ENCODE results near the gene KIF6.

KIF6 gene

DNA sequence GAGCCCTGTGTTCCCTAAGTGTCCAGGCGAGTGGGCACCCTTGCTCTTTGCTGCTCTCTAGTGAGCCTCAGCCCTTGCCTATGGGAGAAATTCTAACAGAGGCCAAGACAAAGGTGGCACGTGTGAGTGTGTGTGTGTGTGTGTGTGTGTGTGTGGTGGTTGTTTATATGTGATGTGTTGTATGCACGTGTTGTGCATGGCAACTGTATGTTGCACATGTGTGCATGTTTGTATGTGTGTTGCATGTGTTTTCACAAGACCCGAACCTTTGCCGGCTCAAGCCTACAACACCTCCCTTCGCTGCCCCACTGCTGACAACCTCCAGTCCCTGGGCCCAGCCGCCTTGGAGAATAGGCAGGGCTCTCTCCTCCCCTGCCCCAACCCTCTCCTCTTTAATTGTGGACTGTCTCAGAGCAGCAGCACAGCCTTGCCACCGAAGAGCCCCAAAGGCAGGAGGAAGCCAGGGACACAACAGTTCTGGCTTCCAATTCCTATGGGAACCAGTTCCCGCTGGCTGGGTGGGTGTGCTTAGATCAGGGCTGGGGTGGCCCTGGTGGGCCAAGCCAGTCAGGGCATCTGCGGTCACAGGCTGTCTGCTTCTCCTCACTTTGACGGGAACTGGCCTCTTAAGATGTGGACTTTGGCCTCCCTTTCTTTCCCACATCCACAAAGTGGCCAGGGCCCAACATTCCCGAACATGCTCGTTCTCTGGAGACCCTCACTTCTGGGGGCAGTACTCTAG is 405.4 kb downstream of the KIF6 start:
- no peak overlapping the region for H3K4me3 ChIP-seq (ENCODE audit: low read depth, low read length)
- DNase-seq (ENCODE audit: low read depth) = no peak
- TF ChIP-seq, protein P1, sequence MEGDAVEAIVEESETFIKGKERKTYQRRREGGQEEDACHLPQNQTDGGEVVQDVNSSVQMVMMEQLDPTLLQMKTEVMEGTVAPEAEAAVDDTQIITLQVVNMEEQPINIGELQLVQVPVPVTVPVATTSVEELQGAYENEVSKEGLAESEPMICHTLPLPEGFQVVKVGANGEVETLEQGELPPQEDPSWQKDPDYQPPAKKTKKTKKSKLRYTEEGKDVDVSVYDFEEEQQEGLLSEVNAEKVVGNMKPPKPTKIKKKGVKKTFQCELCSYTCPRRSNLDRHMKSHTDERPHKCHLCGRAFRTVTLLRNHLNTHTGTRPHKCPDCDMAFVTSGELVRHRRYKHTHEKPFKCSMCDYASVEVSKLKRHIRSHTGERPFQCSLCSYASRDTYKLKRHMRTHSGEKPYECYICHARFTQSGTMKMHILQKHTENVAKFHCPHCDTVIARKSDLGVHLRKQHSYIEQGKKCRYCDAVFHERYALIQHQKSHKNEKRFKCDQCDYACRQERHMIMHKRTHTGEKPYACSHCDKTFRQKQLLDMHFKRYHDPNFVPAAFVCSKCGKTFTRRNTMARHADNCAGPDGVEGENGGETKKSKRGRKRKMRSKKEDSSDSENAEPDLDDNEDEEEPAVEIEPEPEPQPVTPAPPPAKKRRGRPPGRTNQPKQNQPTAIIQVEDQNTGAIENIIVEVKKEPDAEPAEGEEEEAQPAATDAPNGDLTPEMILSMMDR (IDR thresholded peaks at IDR 0.05; ENCODE audit: low read depth, low read length, missing control alignments) = no peak
- in situ Hi-C loops (cut with HindIII; ENCODE audit: low sequenced_read_pairs) = no loop called here

DNA sequence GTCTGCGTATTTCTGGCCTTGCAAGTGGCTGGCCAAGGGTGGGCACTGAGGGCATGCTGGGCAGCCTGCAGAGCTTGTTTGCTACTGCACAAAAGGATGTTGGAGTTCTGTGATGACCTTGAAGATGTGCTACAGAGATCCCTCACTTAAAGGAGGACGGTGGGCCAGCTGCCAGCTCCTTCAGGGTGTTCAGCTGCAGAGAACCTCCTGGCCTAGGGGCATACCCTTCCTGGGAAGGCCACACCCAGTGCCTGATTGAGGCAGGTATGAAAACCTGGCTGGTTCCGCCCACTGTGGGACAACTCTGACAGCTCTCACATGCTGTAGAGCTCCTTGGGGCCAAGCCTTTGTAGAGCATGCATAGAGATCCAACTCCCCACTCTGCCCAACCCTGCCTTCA is 408.0 kb downstream of the KIF6 start:
- in situ Hi-C loops (cut with HindIII; ENCODE audit: low sequenced_read_pairs) = no loop called here
- TF ChIP-seq, protein P1 (IDR thresholded peaks at IDR 0.05; ENCODE audit: low read depth, low read length, missing control alignments) = no peak
- H3K4me3 ChIP-seq (ENCODE audit: low read depth, low read length) = no peak overlapping the region
- DNase-seq (ENCODE audit: low read depth) = no peak

GRCh38 chr6:39314273-39314795 is 410.9 kb downstream of the KIF6 start, which contains the start of gene KCNK17:
KCNK17 (minus strand) TSS chr6:39314419; CDS start chr6:39314320, 99 bp downstream.
- TF ChIP-seq, protein P1 (IDR thresholded peaks at IDR 0.05; ENCODE audit: low read depth, low read length, missing control alignments) = no peak
- in situ Hi-C loops (cut with HindIII; ENCODE audit: low sequenced_read_pairs) = no loop called here
- no peak within 1 kb of the TSS for H3K4me3 ChIP-seq (ENCODE audit: low read depth, low read length)
- no peak for DNase-seq (ENCODE audit: low read depth)

GRCh38 chr6:39313526-39314272 is 411.5 kb downstream of the KIF6 start:
- no peak for DNase-seq (ENCODE audit: low read depth)
- in situ Hi-C loops (cut with HindIII; ENCODE audit: low sequenced_read_pairs) = no loop called here
- TF ChIP-seq, protein P1 (IDR thresholded peaks at IDR 0.05; ENCODE audit: low read depth, low read length, missing control alignments) = no peak
- H3K4me3 ChIP-seq (ENCODE audit: low read depth, low read length) = no peak overlapping the region

GRCh38 chr6:39312912-39313525 is 412.2 kb downstream of the KIF6 start:
- DNase-seq (ENCODE audit: low read depth) = no peak
- H3K4me3 ChIP-seq (ENCODE audit: low read depth, low read length) = no peak overlapping the region

DNA sequence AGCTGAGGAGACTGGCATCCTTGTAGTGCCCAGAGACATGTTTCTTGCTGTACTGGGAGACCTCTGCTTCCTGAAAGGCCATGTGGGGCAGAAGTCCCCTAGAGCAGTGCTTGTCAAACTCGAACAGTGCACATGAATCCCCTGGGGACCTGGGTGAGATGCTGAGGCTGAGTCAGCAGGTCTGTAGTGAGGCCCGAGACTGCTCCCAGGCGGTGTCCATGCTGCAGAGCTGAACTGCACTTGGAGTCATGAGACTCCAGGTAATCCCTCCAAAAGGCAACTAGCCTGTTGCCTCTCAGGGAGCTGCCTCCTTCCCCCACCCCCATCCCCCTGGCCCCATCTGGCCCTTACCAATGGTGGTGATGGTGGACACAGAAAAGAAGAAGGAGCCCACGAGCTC is 414.7 kb downstream of the KIF6 start:
- H3K4me3 ChIP-seq (ENCODE audit: low read depth, low read length) = no peak overlapping the region
- TF ChIP-seq, protein P1 (IDR thresholded peaks at IDR 0.05; ENCODE audit: low read depth, low read length, missing control alignments) = no peak
- no peak for DNase-seq (ENCODE audit: low read depth)
- in situ Hi-C loops (cut with HindIII; ENCODE audit: low sequenced_read_pairs) = no loop called here

More at GRCh38 chr6:39312912-39313525, 412.2 kb downstream of the KIF6 start:
- in situ Hi-C loops (cut with HindIII; ENCODE audit: low sequenced_read_pairs) = no loop called here
- TF ChIP-seq, protein P1 (IDR thresholded peaks at IDR 0.05; ENCODE audit: low read depth, low read length, missing control alignments) = no peak
